LHCN-M2 (cell line): ENCODE results near the gene NFS1. TPM values are rescaled to one million over a fixed set of nuclear protein-coding genes. Genes with fewer than 3 reads are reported as not detected.

ENCODE experiments used
- DNase-seq: peaks from one replicate; pipeline ENCODE4 v3.0.0-alpha.2; 2012; ENCODE audit warnings: low read depth
- total RNA-seq: library from RNA; depleted of rRNA; stranded (reverse); fragments of >200 nt; gene quantifications from 2 replicates; pipeline ENCODE4 v1.2.3, GENCODE V29; 2014

The NFS1 gene
- total RNA-seq, 1 experiment from 2014 or later, result 32.4 TPM

DNA sequence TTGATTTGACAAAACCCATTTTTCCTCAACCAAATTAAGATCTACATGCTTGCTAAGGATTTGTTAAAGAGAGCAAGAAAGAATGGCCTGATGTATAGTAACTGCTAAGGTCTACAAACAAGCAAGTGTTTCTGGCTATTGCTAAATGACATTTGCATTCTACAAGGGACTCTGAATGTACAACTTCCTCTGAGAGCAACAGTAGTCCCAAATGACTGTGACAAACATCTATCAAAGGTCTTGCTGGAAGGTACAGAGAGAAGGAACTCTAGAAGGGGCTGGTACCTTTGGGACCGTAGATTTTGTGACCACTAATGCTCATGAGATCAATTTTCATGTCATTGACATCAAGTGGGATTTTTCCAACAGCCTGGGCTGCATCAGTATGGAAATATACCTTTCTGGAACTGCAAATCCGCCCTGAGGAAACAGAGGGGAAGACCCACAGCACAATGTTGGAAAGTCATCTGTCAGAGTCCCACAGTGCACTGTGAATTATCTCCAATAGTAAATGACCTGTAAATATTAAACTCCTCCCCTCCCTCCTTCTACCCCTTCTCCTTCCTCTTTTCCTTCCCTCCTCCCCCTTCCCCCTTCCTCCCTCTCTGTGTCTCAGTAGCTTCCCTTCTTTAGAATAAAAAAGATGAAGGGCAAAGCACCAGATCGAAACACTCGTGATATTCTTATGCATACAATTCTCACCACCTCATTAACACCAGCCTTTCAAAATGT, 18.5 kb downstream of the NFS1 start:
- DNase-seq, result no peak

DNA sequence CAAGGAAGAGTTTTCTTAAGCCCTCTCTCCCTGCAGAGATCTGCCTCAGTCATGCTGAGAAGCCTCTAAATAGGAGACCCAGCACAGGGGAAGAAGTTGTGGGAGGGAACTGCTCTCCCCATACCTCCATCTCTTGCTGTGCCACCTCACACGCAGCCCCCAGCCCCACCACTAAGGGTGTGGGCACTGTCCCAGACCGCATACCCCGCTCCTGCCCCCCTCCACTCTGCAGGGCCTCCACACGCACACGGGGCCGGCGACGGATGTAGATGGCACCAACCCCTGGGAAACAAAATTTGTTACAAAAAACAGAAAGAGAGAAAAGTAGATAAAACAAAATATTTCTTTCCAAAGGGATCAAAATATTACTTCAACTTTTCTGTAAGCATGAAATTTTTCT, 24.2 kb downstream of the NFS1 start:
- DNase-seq, result no peak

DNA sequence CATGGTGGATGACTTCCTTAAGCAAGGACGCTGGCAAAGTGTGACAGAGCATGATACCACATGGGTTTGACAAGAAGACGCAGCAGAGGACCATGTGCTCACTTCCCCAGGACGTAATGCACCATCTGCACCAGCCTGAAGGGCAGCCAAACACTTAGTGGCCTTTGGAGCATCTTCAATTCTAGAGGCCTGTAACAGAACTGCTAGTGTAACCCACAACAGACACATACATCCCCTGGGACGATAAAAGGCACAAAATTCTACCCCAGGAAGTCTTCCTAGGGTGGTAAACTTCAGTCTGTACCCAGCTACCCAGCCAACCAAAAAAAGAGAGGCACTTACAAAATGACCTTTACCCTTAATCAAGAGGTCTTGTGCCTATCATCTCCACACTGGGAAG, 25.3 kb downstream of the NFS1 start:
- DNase-seq, result no peak

DNA sequence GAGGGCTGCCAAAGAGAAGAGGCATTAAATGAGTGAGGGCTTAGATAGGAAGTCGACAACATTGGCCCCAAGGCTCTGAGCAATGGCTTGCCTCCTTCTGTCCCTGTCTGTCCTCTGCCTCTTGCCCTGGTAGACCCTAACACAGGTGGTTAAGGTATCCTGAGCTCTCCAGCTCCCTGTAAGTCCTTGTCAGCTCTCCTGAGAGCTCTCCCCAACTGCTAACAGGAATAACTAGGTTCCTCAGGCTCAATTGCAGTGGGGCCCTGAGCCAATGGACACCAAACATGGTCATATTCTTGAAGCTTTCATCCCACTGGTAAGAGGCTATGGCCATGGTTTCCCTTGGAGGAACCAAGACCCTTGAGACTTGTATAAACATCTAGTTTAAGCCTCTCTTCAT, 29.5 kb downstream of the NFS1 start:
- no peak for DNase-seq

DNA sequence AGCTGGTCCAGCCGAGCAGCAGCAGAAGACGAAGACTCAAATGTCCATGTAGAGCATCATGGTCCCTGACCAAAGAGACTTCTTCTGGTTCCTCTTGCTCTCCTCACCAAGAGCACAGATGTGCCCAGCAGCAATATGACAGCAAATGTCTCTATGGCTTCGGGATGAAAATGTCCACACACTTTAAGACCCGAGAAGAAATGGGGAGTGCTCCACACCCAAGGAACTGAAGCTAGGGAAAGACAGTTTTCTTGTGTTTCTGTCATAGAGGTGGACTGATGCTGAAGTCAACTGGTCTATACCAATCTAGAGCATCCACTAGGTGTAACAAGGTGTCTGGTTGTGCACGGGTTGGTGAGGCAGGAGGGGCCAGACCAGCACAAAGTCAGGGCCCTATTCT, 29.9 kb downstream of the NFS1 start:
- DNase-seq, result no peak

DNA sequence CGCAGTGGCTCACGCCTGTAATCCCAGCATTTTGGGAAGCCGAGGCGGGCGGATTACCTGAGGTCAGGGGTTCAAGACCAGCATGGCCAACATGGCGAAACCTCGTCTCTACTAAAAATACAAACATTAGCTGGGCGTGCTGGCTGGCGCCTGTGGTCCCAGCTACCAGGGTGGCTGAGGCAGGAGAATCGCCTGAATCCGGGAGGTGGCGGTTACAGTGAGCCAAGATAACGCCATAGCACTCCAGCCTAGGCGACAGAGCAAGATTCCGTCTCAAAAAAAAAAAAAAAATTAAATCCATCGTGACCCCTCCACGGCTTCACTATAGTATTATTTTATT, 33.2 kb downstream of the NFS1 start:
- DNase-seq, result no peak

DNA sequence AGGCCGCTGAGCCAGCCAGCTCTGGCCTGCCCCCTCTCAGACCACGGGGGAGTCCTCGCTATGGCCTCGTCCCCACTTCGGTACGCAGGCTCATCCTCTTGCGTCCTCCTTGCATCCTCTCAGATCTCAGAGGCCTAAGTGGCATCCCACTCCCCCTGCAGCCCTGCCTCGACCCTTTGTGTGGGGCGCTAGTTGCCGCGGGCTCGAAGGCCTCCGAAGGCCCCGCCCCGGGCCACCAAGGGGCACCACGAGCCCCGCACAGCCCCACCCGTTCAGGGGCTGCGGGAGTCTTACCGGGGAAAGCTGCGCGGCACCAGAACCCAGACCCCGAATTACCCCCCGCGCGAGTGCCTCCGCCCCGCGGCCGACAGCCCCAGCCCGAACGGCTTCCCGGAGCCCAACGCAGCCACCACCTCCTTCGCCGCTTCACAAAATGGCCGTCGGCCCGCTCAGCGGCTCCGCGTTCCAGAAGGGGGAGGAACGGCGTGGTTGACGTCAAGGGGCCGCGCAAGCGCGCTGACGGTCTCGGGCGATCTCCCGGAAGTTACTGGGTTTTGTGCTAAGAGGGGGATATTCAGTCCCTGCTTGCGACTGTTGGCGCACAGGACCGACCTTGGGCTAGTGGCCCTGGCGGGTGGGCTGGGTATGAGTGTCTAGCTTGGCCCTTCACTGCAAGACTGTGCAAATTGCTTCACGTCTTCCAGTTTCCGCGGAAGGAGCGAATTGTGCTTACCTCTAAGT, 34.5 kb downstream of the NFS1 start, which contains the start of the genes CPNE1 and RBM12:
CPNE1 (minus strand) TSS at position 435 of the 741 bp plus-strand sequence. CDS start 31,977 bp downstream, outside the sequence.
RBM12 (minus strand) TSS at position 435 of the 741 bp plus-strand sequence. CDS start 9,578 bp downstream, outside the sequence.
- peak; percentile 86 for DNase-seq

DNA sequence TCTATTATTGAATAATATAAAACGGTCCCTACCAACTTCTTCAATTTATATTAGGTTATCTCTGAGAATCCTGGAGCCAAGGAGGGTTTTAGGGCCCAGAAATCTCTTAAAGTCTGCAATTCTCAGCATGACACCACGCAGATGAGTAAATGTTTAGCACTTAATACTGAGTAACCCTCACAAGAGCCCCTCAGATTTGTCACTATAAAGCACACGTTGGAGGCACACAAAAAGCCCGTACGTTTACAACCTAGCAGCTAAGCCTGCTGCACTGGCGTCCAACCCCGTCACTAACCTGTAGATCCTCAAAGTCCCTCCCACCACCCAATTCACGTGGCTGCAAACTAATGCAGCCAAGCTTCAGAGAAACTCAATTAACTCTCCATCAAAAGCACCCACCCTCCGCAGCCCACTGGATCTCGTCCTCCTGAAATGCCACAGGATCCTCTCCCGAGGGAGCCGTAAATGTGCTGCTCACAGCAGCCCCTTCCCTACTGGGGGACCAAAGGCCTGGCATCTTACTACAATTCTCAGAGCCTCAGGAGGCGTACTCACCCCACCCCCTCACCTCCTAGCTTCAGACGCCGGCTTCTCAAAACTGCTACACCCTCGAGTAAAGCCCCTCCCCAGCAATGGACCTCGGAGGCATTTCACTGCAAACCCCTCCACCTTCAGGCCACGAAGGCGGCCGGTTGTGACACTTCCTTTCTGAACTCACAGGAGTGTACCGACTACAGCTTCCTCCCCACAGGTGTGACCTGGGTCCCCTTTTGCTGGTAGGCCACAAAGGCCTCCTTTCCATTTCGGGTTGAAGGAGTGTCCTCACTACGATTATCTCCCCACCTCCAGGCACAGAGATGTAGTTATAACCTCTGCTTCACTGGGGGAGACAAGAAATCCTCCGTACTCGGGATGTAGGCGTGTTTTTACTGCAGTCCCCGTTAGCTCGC, 35.4 kb downstream of the NFS1 start:
- DNase-seq, result peak; percentile 19

DNA sequence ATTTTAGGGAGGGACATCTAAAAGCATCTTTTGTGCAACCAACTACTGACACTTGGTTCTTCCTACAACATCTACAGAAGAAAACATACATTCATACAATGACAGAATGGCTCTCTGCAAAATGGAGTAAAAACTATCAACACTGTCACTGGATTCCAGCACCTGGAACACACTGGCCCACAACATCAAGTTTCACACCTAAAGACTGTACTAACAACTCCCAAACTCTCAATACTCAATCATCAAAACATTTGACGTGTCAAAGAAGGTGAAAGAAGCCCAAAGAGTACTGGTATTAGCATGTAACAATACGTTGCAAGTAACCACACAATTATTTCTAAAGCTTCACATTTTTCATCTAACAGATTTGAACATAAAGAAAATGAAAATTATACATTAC, 36.6 kb downstream of the NFS1 start:
- no peak for DNase-seq

DNA sequence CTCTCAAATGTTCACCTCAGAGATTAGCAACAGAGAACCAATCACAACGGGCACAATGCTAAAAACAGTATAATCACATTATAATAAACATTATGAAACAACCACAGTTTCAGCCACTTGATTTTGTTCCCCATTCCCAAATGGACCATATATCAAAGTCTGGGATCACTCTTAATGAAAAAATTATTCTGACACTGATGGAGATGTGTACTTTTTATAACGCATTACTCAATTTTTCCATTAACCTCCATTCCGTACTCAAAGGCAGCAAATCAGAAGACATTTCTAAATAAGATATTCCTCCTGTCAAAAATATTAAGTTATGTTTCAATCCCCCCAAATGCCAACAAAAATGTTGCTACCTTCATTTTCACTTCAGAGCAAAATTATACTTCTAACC, 37.2 kb downstream of the NFS1 start:
- no peak for DNase-seq

DNA sequence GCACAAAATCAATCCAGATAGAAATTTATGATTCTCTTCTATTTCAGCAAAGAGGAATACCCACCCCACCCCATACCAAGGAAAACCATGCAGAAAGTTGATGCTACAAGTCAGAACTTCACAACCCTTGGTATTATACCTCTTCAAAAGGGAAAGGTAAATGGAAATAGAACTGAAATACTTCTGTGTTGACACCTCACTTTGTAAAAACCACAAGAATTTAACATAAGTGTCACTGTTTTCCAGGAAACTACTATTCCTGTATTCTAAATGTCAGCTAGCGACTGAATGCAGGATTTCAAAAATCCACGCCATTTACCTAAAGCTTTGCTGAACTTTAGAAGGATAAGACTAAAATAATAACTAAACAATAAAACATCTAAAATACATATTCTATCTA, 38.1 kb downstream of the NFS1 start:
- DNase-seq, result no peak

DNA sequence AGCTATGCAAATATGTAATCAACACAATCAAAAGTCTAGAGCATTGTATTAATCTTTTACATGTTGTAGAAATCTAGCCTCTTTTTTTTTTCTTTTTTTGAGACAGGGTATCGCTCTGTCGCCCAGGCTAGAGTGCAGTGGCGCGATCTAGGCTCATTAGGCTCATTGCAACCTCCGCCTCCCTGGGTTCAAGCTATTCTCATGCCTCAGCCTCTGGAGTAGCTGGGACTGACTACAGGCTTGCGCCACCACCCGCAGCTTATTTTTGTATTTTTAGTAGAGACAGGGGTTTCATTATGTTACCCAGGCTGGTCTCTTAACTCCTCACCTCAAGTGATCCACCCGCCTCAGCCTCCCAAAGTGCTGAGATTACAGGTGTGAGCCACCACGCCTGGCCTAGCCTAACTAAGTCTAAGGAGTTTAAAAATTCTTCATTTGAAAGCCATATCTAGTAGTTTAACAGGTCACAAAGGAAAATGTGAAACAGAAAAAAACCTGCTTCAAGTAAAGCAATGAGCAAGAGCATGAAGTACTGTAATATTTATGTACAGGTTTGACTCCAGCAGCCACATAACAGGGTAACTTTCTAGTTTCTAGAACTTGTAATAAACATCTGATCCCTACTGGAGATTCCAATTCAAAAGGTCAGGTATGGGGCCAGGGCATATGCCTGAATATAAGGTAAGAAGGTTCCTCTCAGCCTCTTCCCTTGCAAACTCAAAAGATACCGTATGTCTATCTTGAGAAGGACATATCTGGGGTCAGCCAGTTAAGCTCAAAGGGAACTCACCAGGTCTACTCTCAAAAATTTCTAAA, 38.8 kb downstream of the NFS1 start:
- no peak for DNase-seq

DNA sequence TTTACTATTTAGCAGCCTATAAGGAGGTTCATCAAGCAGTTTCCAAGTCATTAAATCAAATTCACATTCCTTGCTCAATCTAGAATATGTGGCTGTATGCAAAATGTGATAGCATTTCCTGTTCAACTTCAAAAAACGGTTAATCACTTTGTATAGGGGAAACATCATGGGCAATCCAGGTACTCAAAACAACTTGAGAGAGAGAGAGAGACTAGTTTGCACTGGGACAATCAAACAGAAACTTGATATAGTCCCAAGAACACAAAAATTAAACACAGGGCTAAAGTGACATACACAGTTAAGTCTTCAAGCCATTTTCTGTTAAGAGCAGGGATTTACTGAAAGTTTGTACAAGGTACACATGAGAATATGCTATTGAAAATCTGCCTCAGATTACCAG, 41.9 kb downstream of the NFS1 start:
- DNase-seq, result no peak

DNA sequence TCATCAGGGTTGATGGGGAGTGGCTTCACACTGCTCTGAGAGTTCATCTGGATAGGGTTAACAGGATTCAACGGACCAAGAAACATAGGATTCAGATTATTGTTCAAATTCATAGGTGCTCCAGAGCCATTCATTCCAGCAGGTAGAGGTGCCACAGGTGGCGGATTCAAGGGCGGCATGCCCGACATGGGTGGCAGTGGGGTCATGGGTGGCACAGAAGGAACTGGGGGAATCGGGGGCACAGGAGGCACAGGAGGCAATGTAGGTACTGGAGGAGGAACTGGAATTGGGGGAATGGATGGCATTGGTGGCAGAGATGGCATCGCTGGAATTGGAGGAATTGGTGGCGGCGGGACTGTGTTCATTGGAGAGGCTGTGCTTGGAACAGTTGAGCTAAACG, 44.7 kb downstream of the NFS1 start:
- DNase-seq, result no peak

DNA sequence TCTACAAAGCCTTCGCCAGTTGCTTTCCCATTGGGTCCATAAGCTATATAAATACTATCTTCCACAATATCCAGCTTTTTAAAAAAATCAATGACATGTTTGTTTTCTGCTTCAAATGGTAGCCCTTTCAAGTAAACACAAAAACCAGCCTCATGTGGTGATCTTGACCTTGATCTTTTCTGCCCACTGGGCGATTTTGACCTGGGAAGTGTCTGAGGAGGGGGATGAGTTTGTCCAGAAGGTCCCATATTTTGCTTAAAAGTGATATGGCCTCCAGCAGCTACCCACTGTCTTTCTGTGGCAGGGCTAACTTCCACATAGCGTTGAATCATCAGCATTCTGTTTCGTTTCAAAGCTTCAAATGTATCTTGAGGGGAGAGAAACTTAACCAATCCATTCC, 45.3 kb downstream of the NFS1 start:
- DNase-seq, result no peak

DNA sequence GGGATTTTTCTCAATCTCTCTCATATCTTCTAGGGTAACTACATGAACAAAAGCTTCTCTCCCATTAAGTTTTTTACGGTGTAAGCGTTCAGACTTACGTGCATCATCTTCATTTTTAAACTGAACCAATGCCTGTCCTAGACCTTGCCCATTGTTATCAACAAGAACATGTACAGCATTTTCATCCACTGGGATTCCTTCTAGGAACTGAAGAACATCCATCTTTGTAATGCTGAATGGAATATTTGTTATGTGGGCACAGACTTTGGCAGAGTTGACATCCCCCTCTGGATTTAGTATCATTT, 45.8 kb downstream of the NFS1 start:
- no peak for DNase-seq

DNA sequence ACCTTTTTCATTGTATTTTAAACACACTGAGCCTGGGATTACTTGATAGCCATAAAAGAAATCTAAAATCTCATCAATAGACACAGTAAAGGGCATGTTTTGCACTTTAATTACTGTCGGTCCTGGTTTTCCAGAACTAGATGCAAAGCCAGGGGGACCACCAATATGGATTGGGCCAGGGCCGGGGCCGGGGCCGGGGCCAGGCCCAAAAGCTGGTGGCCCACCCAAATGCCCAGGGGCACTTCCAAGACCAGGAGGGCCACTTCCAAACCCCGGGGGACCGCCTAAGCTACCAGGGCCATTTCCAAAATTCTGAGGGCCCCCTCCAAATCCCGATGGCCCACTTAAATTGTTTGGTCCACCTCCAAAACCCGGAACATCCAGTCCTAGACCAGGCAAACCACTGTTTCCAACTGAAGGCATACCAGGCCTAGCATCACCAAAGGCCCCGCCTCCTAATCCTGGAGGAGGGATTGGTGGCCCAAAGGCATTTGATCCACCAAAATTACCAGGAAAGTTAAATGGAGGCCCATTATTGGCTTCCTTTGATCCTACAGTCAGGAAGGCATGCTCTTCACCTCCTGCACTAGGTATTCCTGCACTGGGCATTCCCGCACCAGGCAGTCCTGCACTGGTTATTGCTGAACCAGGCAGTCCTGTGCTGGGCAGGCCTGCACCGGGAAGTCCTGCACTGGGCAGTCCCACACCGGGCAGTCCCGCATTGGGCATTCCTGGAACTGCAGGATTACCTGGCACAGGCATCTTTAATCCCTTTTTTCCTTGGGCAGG, 46.3 kb downstream of the NFS1 start:
- no peak for DNase-seq

DNA sequence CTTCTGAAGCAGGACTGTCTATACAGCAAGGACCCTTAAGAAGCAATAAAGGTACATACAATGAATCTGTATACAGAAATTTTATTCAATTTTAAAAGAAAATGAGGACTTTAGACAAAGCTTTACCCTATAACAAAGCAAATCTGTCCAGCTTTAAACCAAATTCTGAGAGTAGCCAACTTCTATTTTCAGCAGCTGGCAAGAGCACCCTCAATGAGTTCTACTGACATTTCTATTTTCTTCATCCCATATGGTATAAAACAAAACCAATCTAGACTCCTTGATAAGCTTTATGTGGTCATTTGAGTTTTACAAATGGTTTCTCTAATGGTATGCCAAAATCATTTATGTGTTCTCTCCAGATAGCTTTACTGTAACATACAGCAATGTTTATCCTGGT, 47.2 kb downstream of the NFS1 start:
- no peak for DNase-seq

DNA sequence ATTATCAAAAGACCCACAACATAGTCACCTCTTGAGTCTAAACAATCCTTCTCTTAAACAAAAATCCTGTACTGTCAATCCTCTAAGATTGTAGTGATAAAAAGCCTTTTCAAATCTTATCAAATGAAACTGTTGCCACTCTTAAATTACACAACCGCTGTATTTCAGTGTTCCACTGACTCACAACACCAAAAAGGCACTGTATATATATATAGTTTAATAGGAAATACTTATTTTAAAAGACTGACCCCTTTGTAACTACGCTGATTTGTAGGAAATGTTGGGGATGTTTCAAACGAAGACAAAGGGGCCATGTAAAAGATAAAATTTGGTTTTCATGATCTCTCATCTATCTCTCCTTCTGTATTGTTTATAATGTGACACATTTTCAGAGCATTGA, 48.5 kb downstream of the NFS1 start:
- no peak for DNase-seq

DNA sequence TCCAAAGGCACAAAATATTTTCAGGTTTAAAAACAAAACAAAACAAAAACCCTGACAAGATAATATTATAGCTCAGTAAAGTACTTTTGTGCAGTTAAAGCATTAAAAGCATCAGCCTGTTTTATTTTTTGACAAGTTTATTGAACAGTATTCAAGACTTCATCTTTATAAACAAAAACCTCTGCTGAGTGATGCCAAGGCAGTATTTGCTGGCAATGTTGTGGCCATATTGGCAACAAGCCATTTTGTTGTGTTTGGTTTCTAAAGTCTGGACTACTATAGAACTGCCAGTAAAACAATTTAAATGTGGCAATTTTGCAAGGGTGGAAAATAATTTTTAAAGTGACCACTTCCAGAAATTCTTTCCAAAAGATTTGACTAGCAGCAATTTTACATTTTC, 50.3 kb downstream of the NFS1 start:
- DNase-seq, result peak; percentile 9

DNA sequence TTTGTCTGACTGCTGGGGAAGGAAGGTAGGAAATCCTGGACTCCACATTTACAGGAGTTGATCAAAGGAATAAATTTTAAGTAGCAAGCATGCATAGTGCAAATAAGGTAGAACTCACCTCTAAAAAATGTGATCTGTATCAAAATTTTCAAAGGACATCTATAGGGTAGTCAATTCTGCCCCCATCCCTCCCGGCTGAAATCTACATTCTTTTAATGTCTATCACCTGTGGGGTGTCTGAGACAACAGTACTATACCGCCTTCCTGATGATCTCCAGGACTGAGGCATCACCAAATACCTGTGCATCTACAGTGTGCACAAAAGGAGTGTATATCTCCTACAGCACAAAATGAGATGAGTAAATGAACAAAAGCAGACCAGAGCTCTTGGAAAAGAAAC, 54.3 kb downstream of the NFS1 start:
- DNase-seq, result no peak
